ENCODE results near the gene PTPRG. TPM values are rescaled to one million over a fixed set of nuclear protein-coding genes. Genes with fewer than 3 reads are reported as not detected.
A peak's percentile ranks its signal among the peaks of the same experiment; 100 is the strongest.

Gene PTPRG
- total and polyA plus RNA-seq, 2 experiments from 2014 or later, result 11.5 to 39.6 TPM

- no peaks in the 10 kb centered on the region for H3K9me2 ChIP-seq (ENCODE audit: insufficient read depth)
- no peak overlapping the region for H3K27ac ChIP-seq
- no peaks in the 10 kb centered on the region for H3F3A ChIP-seq (ENCODE audit: insufficient read depth)
- no peaks in the 10 kb centered on the region for H3K36me3 ChIP-seq (ENCODE audit: low read depth)
- DNase-seq, result no peak
- H3K4me3 ChIP-seq, result no peak overlapping the region
- H3K4me1 ChIP-seq (ENCODE audit: insufficient read depth), result no peaks in the 10 kb centered on the region
- no peaks in the 10 kb centered on the region for H4K20me1 ChIP-seq (ENCODE audit: insufficient read depth)
- 82 to 83% methylated on average over 6 of the region's 6 CpGs for WGBS, 2 experiments (ENCODE audit: low coverage in 1 of 2, low lambda C conversion rate in 2 of 2, missing lambda C conversion rate in 2 of 2)
- no peak overlapping the region for H2AFZ ChIP-seq
- TF ChIP-seq EZH2 (IDR thresholded peaks at IDR 0.05; ENCODE audit: insufficient read depth, poor library complexity, severe bottlenecking) (no peak), EZH2phosphoT487 (IDR thresholded peaks at IDR 0.05; ENCODE audit: insufficient read depth, low read depth) (no peak)
- in situ Hi-C loops (cut with MboI), result no loop called here
- no peaks in the 10 kb centered on the region for H3K79me2 ChIP-seq (ENCODE audit: insufficient read depth)
- no peaks in the 10 kb centered on the region for H3K27me3 ChIP-seq (replicated peaks; ENCODE audit: insufficient read depth)
- no peaks in the 10 kb centered on the region for H3K9me3 ChIP-seq (ENCODE audit: low read depth)
- H3K9ac ChIP-seq, result no peak overlapping the region
- no peak overlapping the region for H3K4me2 ChIP-seq (ENCODE audit: unreplicated experiment)
Observed at GRCh38 chr3:62143843-62144450, 582.6 kb downstream of the PTPRG start.

GRCh38 chr3:62144482-62144881 is 583.1 kb downstream of the PTPRG start:
- H3K9me2 ChIP-seq (ENCODE audit: insufficient read depth), result no peaks in the 10 kb centered on the region
- WGBS, 2 experiments (ENCODE audit: low coverage in 1 of 2, low lambda C conversion rate in 2 of 2, missing lambda C conversion rate in 2 of 2), result 81 to 83% methylated on average over 4 of the region's 4 CpGs
- no peak for TF ChIP-seq EZH2 (IDR thresholded peaks at IDR 0.05; ENCODE audit: insufficient read depth, poor library complexity, severe bottlenecking)
- TF ChIP-seq EZH2phosphoT487 (IDR thresholded peaks at IDR 0.05; ENCODE audit: insufficient read depth, low read depth), result no peak
- no peak overlapping the region for H3K27ac ChIP-seq
- no peak overlapping the region for H3K9ac ChIP-seq
- no peak overlapping the region for H3K4me3 ChIP-seq
- no peaks in the 10 kb centered on the region for H3F3A ChIP-seq (ENCODE audit: insufficient read depth)
- H3K27me3 ChIP-seq (replicated peaks; ENCODE audit: insufficient read depth), result no peaks in the 10 kb centered on the region
- in situ Hi-C loops (cut with MboI), result no loop called here
- no peaks in the 10 kb centered on the region for H3K9me3 ChIP-seq (ENCODE audit: low read depth)
- no peaks in the 10 kb centered on the region for H3K79me2 ChIP-seq (ENCODE audit: insufficient read depth)
- H3K4me2 ChIP-seq (ENCODE audit: unreplicated experiment), result no peak overlapping the region
- H4K20me1 ChIP-seq (ENCODE audit: insufficient read depth), result no peaks in the 10 kb centered on the region
- H3K36me3 ChIP-seq (ENCODE audit: low read depth), result no peaks in the 10 kb centered on the region
- H3K4me1 ChIP-seq (ENCODE audit: insufficient read depth), result no peaks in the 10 kb centered on the region
- DNase-seq, result no peak
- H2AFZ ChIP-seq, result no peak overlapping the region

- 91 to 93% methylated on average over 9 of the region's 9 CpGs for WGBS, 2 experiments (ENCODE audit: low coverage in 1 of 2, low lambda C conversion rate in 2 of 2, missing lambda C conversion rate in 2 of 2)
- H2AFZ ChIP-seq, result no peak overlapping the region
- TF ChIP-seq EZH2 (IDR thresholded peaks at IDR 0.05; ENCODE audit: insufficient read depth, poor library complexity, severe bottlenecking) (no peak), EZH2phosphoT487 (IDR thresholded peaks at IDR 0.05; ENCODE audit: insufficient read depth, low read depth) (no peak)
Observed at GRCh38 chr3:62145086-62145757, 583.9 kb downstream of the PTPRG start.

GRCh38 chr3:62149539-62149938 is 588.2 kb downstream of the PTPRG start:
- Histone ChIP-seq H3K4me3 (no peak overlapping the region), H3K27ac (peak overlapping the region; percentile 28)

More at GRCh38 chr3:62145086-62145757, 583.9 kb downstream of the PTPRG start:
- H3K9me3 ChIP-seq (ENCODE audit: low read depth), result no peaks in the 10 kb centered on the region
- H3K9ac ChIP-seq, result no peak overlapping the region
- peaks cover 4% of the 10 kb centered on the region; the same call in 1 of the 2 replicates for H3F3A ChIP-seq (ENCODE audit: insufficient read depth)
- H4K20me1 ChIP-seq (ENCODE audit: insufficient read depth), result no peaks in the 10 kb centered on the region
- H3K9me2 ChIP-seq (ENCODE audit: insufficient read depth), result no peaks in the 10 kb centered on the region
- peaks cover 5% of the 10 kb centered on the region for H3K4me1 ChIP-seq (ENCODE audit: insufficient read depth)
- H3K27ac ChIP-seq, result no peak overlapping the region
- no peaks in the 10 kb centered on the region for H3K27me3 ChIP-seq (replicated peaks; ENCODE audit: insufficient read depth)
- no peak for DNase-seq
- H3K4me3 ChIP-seq, result no peak overlapping the region
- no peaks in the 10 kb centered on the region for H3K79me2 ChIP-seq (ENCODE audit: insufficient read depth)
- in situ Hi-C loops (cut with MboI), result no loop called here
- no peaks in the 10 kb centered on the region for H3K36me3 ChIP-seq (ENCODE audit: low read depth)
- H3K4me2 ChIP-seq (ENCODE audit: unreplicated experiment), result no peak overlapping the region

More at GRCh38 chr3:62149539-62149938, 588.2 kb downstream of the PTPRG start:
- Histone ChIP-seq H3K79me2 (ENCODE audit: insufficient read depth) (no peaks in the 10 kb centered on the region), H4K20me1 (ENCODE audit: insufficient read depth) (no peaks in the 10 kb centered on the region), H3K27me3 (replicated peaks; ENCODE audit: insufficient read depth) (no peaks in the 10 kb centered on the region), H3K4me2 (ENCODE audit: unreplicated experiment) (no peak overlapping the region), H3K36me3 (ENCODE audit: low read depth) (no peaks in the 10 kb centered on the region), H3K4me1 (ENCODE audit: insufficient read depth) (peaks cover 13% of the 10 kb centered on the region), H3F3A (ENCODE audit: insufficient read depth) (peaks cover 7% of the 10 kb centered on the region; the same call in 1 of the 2 replicates), H2AFZ (0 out of 2 replicates have a peak overlapping the region, but pooled peaks have one; percentile 14), H3K9me3 (ENCODE audit: low read depth) (no peaks in the 10 kb centered on the region), H3K9me2 (ENCODE audit: insufficient read depth) (no peaks in the 10 kb centered on the region), H3K9ac (no peak overlapping the region)
- in situ Hi-C loops (cut with MboI), result no loop called here
- DNase-seq, result no peak
- WGBS, 2 experiments (ENCODE audit: low coverage in 1 of 2, low lambda C conversion rate in 2 of 2, missing lambda C conversion rate in 2 of 2), result 94 to 97% methylated on average over 6 of the region's 6 CpGs
- TF ChIP-seq EZH2 (IDR thresholded peaks at IDR 0.05; ENCODE audit: insufficient read depth, poor library complexity, severe bottlenecking) (no peak), EZH2phosphoT487 (IDR thresholded peaks at IDR 0.05; ENCODE audit: insufficient read depth, low read depth) (no peak)

Measured in GM23248 (cell line).